GM23338 (cell line): ENCODE measurements around the gene RIPPLY1. TPM values are rescaled to one million over a fixed set of nuclear protein-coding genes. Genes with fewer than 3 reads are reported as not detected.

Experiments
- ATAC-seq: fragments of 200-7000 bp; cut with Tn5 transposase; 3 replicates; pipeline ENCODE4 v1.9.1; 2020
- DNase-seq: peaks from one replicate; pipeline ENCODE4 v3.0.0-alpha.2; 2015; ENCODE audit warnings: low spot score
- H2AFZ ChIP-seq: fragments of 200-600 bp; sonication (generic); 2 replicates; pipeline ENCODE4 v1.8.0; 2016; ENCODE audit warnings: antibody characterized with exemption, mild to moderate bottlenecking, moderate library complexity
- H3F3A ChIP-seq: fragments of 200-600 bp; sonication (generic); replicated peaks from 2 replicates; pipeline ENCODE4 v1.8.0; 2017; ENCODE audit warnings: antibody characterized with exemption, mixed run types, low read depth
- H3K27ac ChIP-seq: fragments of 200-600 bp; sonication (generic); 2 replicates; pipeline ENCODE4 v1.6.1; 2016; ENCODE audit warnings: low read depth
- H3K27me3 ChIP-seq: fragments of 200-600 bp; sonication (generic); 2 replicates; pipeline ENCODE4 v1.8.0; 2016; ENCODE audit warnings: mild to moderate bottlenecking, mixed run types, moderate library complexity; ENCODE audit not compliant: insufficient read depth
- H3K36me3 ChIP-seq: fragments of 200-600 bp; sonication (generic); 2 replicates; pipeline ENCODE4 v1.8.0; 2016; ENCODE audit warnings: mild to moderate bottlenecking; ENCODE audit not compliant: insufficient read depth
- H3K4me1 ChIP-seq: fragments of 200-600 bp; sonication (generic); 2 replicates; pipeline ENCODE4 v1.8.0; 2016; ENCODE audit warnings: mild to moderate bottlenecking, moderate library complexity; ENCODE audit not compliant: insufficient read depth
- H3K4me2 ChIP-seq: fragments of 200-600 bp; sonication (generic); 2 replicates; pipeline ENCODE4 v1.7.1; 2017; ENCODE audit warnings: mixed run types
- H3K4me3 ChIP-seq: fragments of 200-600 bp; sonication (generic); 2 replicates; pipeline ENCODE4 v1.6.1; 2016; ENCODE audit warnings: mixed run types
- H3K79me2 ChIP-seq: fragments of 200-600 bp; sonication (generic); replicated peaks from 2 replicates; pipeline ENCODE4 v1.8.0; 2017; ENCODE audit warnings: mild to moderate bottlenecking; ENCODE audit not compliant: insufficient read depth
- H3K9me2 ChIP-seq: fragments of 200-600 bp; sonication (generic); 2 replicates; pipeline ENCODE4 v1.8.0; 2017; ENCODE audit not compliant: insufficient read depth
- H4K20me1 ChIP-seq: fragments of 200-600 bp; sonication (generic); replicated peaks from 2 replicates; pipeline ENCODE4 v1.8.0; 2017; ENCODE audit warnings: mild to moderate bottlenecking; ENCODE audit not compliant: insufficient read depth
- H3K27ac Mint-ChIP-seq: 2 replicates; pipeline ENCODE4 v1.8.0; 2020; ENCODE audit warnings: inconsistent platforms, mild to moderate bottlenecking, moderate library complexity, mixed read lengths
- H3K27me3 Mint-ChIP-seq: 3 replicates; pipeline ENCODE4 v1.8.0; 2022; ENCODE audit warnings: low read depth, mild to moderate bottlenecking, moderate library complexity, mixed read lengths, inconsistent platforms; ENCODE audit not compliant: insufficient read depth, poor library complexity
- H3K36me3 Mint-ChIP-seq: 3 replicates; pipeline ENCODE4 v1.8.0; 2021; ENCODE audit warnings: low read depth, mild to moderate bottlenecking, inconsistent platforms, moderate library complexity, mixed read lengths
- H3K4me1 Mint-ChIP-seq: 3 replicates; pipeline ENCODE4 v1.8.0; 2020; ENCODE audit warnings: mild to moderate bottlenecking, inconsistent platforms, mixed read lengths
- H3K4me3 Mint-ChIP-seq: 3 replicates; pipeline ENCODE4 v1.8.0; 2021; ENCODE audit warnings: moderate library complexity, mild to moderate bottlenecking, inconsistent platforms, mixed read lengths
- H3K9me3 Mint-ChIP-seq: 3 replicates; pipeline ENCODE4 v1.8.0; 2020; ENCODE audit warnings: moderate library complexity, mild to moderate bottlenecking, inconsistent platforms, mixed read lengths
- CREB1 ChIP-seq: fragments of 250-450 bp; sonication (Bioruptor Pico); IDR thresholded peaks from 2 replicates; pipeline ENCODE4 v1.5.0; 2020; ENCODE audit warnings: low read depth, mild to moderate bottlenecking, moderate library complexity
- CTCF ChIP-seq, 2 experiments: fragments of 200-600 bp in 1 of 2; sonication (generic) in 1 of 2; conservative IDR thresholded peaks; 2 replicates each; pipeline versions ENCODE4 v1.5.1 to v1.6.1; 2016 to 2017; ENCODE audit warnings: antibody characterized with exemption in 2 of 2, low read depth in 2 of 2, mild to moderate bottlenecking in 2 of 2, moderate library complexity in 1 of 2
- ETS1 ChIP-seq: IDR thresholded peaks from 2 replicates; pipeline ENCODE4 v1.6.1; 2016; ENCODE audit warnings: antibody characterized with exemption
- EZH2 ChIP-seq: fragments of 200-600 bp; sonication (generic); IDR thresholded peaks from one replicate; pipeline ENCODE4 v1.8.0; 2017; ENCODE audit warnings: antibody characterized with exemption, mild to moderate bottlenecking, low read depth; ENCODE audit not compliant: unreplicated experiment
- EZH2phosphoT487 ChIP-seq: fragments of 200-600 bp; sonication (generic); IDR thresholded peaks from one replicate; pipeline ENCODE4 v1.8.1; 2018; ENCODE audit warnings: antibody characterized with exemption; ENCODE audit not compliant: unreplicated experiment
- JUNB ChIP-seq: IDR thresholded peaks from one replicate; pipeline ENCODE4 v1.6.1; 2016; ENCODE audit warnings: antibody characterized with exemption; ENCODE audit not compliant: unreplicated experiment
- NANOG ChIP-seq: IDR thresholded peaks from 2 replicates; pipeline ENCODE4 v1.6.1; 2016; ENCODE audit warnings: antibody characterized with exemption, borderline replicate concordance
- POLR2AphosphoS5 ChIP-seq: IDR thresholded peaks from 2 replicates; pipeline ENCODE4 v1.6.1; 2016; ENCODE audit warnings: antibody characterized with exemption, low read depth
- REST ChIP-seq: IDR thresholded peaks from one replicate; pipeline ENCODE4 v1.6.1; 2018; ENCODE audit warnings: antibody characterized with exemption; ENCODE audit not compliant: unreplicated experiment
- STAT1 ChIP-seq: IDR thresholded peaks from one replicate; pipeline ENCODE4 v1.6.1; 2016; ENCODE audit warnings: antibody characterized with exemption; ENCODE audit not compliant: unreplicated experiment
- ZNF114 ChIP-seq: fragments of 250-450 bp; sonication (Bioruptor Pico); IDR thresholded peaks from 2 replicates; pipeline ENCODE4 v1.5.0; 2020; ENCODE audit warnings: mild to moderate bottlenecking, moderate library complexity
- ZNF331 ChIP-seq: fragments of 250-450 bp; sonication (Bioruptor Pico); IDR thresholded peaks from 2 replicates; pipeline ENCODE4 v1.5.0; 2020; ENCODE audit warnings: low read depth, mild to moderate bottlenecking, moderate library complexity
- ZNF462 ChIP-seq: fragments of 250-450 bp; sonication (Bioruptor Pico); IDR thresholded peaks from 2 replicates; pipeline ENCODE4 v1.5.0; 2020; ENCODE audit warnings: mild to moderate bottlenecking, moderate library complexity
- polyA plus RNA-seq: library from polyadenylated mRNA; unstranded; fragments of >200 nt; fragmentation: Nextera tagmentation; extraction: Ambion mirVana; gene quantifications from 2 replicates; pipeline ENCODE4 v1.2.1, GENCODE V29; 2016
- total RNA-seq: library from RNA; depleted of rRNA; stranded (reverse); fragments of >200 nt; shearing (Covaris generic); gene quantifications from 2 replicates; pipeline ENCODE4 v1.2.3, GENCODE V29; 2014

The RIPPLY1 gene
- total and polyA plus RNA-seq, 2 experiments from 2014 or later: not detected

- H3K4me1 ChIP-seq: no peaks in the 10 kb centered on the region
- ATAC-seq (no peak), DNase-seq (no peak)
- TF ChIP-seq ZNF114 (CRISPR knock-in tag) (no peak), CTCF (conservative IDR thresholded peaks at IDR 0.05; ENCODE audit: low read depth in 2 of 2) (no peak), EZH2 (no peak), EZH2phosphoT487 (no peak), NANOG (no peak), ZNF331 (CRISPR knock-in tag) (no peak), ETS1 (no peak), REST (no peak), JUNB (no peak), POLR2AphosphoS5 (no peak), ZNF462 (CRISPR knock-in tag) (no peak), STAT1 (no peak), CREB1 (no peak)
- no peak overlapping the region for H3K4me3 ChIP-seq
- Mint-ChIP-seq H3K4me1 (no peaks in the 10 kb centered on the region), H3K4me3 (no peak overlapping the region), H3K36me3 (no peaks in the 10 kb centered on the region), H3K27ac (no peak overlapping the region), H3K9me3 (no peaks in the 10 kb centered on the region), H3K27me3 (peaks cover 1% of the 10 kb centered on the region)
- H3K27ac ChIP-seq: no peak overlapping the region
- no peaks in the 10 kb centered on the region for H3K36me3 ChIP-seq
- no peaks in the 10 kb centered on the region for H3K9me2 ChIP-seq
- H3K27me3 ChIP-seq: no peaks in the 10 kb centered on the region
- no peak overlapping the region for H2AFZ ChIP-seq
- no peaks in the 10 kb centered on the region for H3K79me2 ChIP-seq
- no peaks in the 10 kb centered on the region for H4K20me1 ChIP-seq
- no peaks in the 10 kb centered on the region for H3F3A ChIP-seq
- H3K4me2 ChIP-seq: no peak overlapping the region
These were observed 3.2 kb upstream of the RIPPLY1 start for GRCh38 chrX:106906361-106906760.
